Measurements from ENCODE around the gene SDHD. TPM values are rescaled to one million over a fixed set of nuclear protein-coding genes. Genes with fewer than 3 reads are reported as not detected.
"Not testable (repeated sequence)": the region's sequence is repeated elsewhere in the genome, so short reads cannot be mapped to it uniquely, and the experiment has no call there.

The SDHD gene
- polyA plus RNA-seq, 3 donors: 60.4 to 270 (median 270) TPM

GRCh38 chr11:112042961-112043304, 43.7 kb upstream of the SDHD start:
- Histone ChIP-seq H3K27ac (ENCODE audit: low read depth in 1 of 2, low read length in 2 of 2) (no peak overlapping the region), H2AFZ (ENCODE audit: insufficient read depth, low read depth, low read length, poor library complexity, severe bottlenecking) (no peak overlapping the region), H3K9ac (ENCODE audit: insufficient read depth, low read length, poor library complexity, severe bottlenecking) (no peak overlapping the region), H3K9me3 (replicated peaks in 1 of 2; ENCODE audit: control insufficient read depth in 1 of 2, insufficient read depth in 1 of 2, low read length in 2 of 2) (no peaks in the 10 kb centered on the region), H3K4me2 (replicated peaks; ENCODE audit: extremely low read depth, low read length, poor library complexity, severe bottlenecking) (no peak overlapping the region), H3K27me3 (ENCODE audit: control insufficient read depth in 2 of 2, insufficient read depth in 2 of 2, low read length in 2 of 2) (no peaks in the 10 kb centered on the region), H3K79me2 (ENCODE audit: insufficient read depth, low read length) (no peaks in the 10 kb centered on the region), H3K4me1 (ENCODE audit: control insufficient read depth in 1 of 2, insufficient read depth in 2 of 2, low read length in 2 of 2) (no peaks in the 10 kb centered on the region), H3K36me3 (replicated peaks in 1 of 2; ENCODE audit: control insufficient read depth in 1 of 2, insufficient read depth in 2 of 2, low read length in 2 of 2) (peaks cover 49 to 77% of the 10 kb centered on the region in 2 donors), H3K4me3 (replicated peaks in 1 of 3; ENCODE audit: low read depth in 2 of 3, low read length in 3 of 3) (no peak overlapping the region), H4K20me1 (ENCODE audit: insufficient read depth, low read length) (no peaks in the 10 kb centered on the region)
- Mint-ChIP-seq H3K27me3 (ENCODE audit: low read depth in 3 of 3) (no peaks in the 10 kb centered on the region), H3K4me1 (peaks cover under 1% of the 10 kb centered on the region), H3K36me3 (peaks cover 65 to 84% of the 10 kb centered on the region in 2 donors), H3K9me3 (no peaks in the 10 kb centered on the region), H3K4me3 (no peak overlapping the region), H3K27ac (no peak overlapping the region)
- WGBS (ENCODE audit: insufficient coverage): no CpG with 5 or more reads among the region's 2 CpGs
- no peak for DNase-seq
- intact Hi-C loops (cut with micrococcal nuclease): no loop called here
- TF ChIP-seq CTCF (IDR thresholded peaks at IDR 0.05): no peak

GRCh38 chr11:112044961-112045360, 41.7 kb upstream of the SDHD start:
- Mint-ChIP-seq H3K4me3 (no peak overlapping the region), H3K4me1 (peaks cover 14% of the 10 kb centered on the region), H3K27ac (no peak overlapping the region), H3K9me3 (no peaks in the 10 kb centered on the region), H3K36me3 (peaks cover 57 to 80% of the 10 kb centered on the region in 2 donors), H3K27me3 (ENCODE audit: low read depth in 3 of 3) (no peaks in the 10 kb centered on the region)
- Histone ChIP-seq H3K27me3 (ENCODE audit: control insufficient read depth in 2 of 2, insufficient read depth in 2 of 2, low read length in 2 of 2) (no peaks in the 10 kb centered on the region), H3K79me2 (ENCODE audit: insufficient read depth, low read length) (no peaks in the 10 kb centered on the region), H4K20me1 (ENCODE audit: insufficient read depth, low read length) (no peaks in the 10 kb centered on the region), H3K36me3 (replicated peaks in 1 of 2; ENCODE audit: control insufficient read depth in 1 of 2, insufficient read depth in 2 of 2, low read length in 2 of 2) (peaks cover 36 to 61% of the 10 kb centered on the region in 2 donors), H3K9me3 (replicated peaks in 1 of 2; ENCODE audit: control insufficient read depth in 1 of 2, insufficient read depth in 1 of 2, low read length in 2 of 2) (no peaks in the 10 kb centered on the region), H3K27ac (ENCODE audit: low read depth in 1 of 2, low read length in 2 of 2) (no peak overlapping the region), H3K9ac (ENCODE audit: insufficient read depth, low read length, poor library complexity, severe bottlenecking) (no peak overlapping the region), H3K4me3 (replicated peaks in 1 of 3; ENCODE audit: low read depth in 2 of 3, low read length in 3 of 3) (no peak overlapping the region), H3K4me2 (replicated peaks; ENCODE audit: extremely low read depth, low read length, poor library complexity, severe bottlenecking) (no peak overlapping the region), H3K4me1 (ENCODE audit: control insufficient read depth in 1 of 2, insufficient read depth in 2 of 2, low read length in 2 of 2) (peaks cover 7 to 9% of the 10 kb centered on the region in 2 donors), H2AFZ (ENCODE audit: insufficient read depth, low read depth, low read length, poor library complexity, severe bottlenecking) (no peak overlapping the region)
- DNase-seq: no peak
- 100% methylated on average over 2 of the region's 4 CpGs for WGBS (ENCODE audit: insufficient coverage)
- intact Hi-C loops (cut with micrococcal nuclease): no loop called here
- no peak for TF ChIP-seq CTCF (IDR thresholded peaks at IDR 0.05)

- Mint-ChIP-seq H3K36me3 (peaks cover 59 to 77% of the 10 kb centered on the region in 2 donors), H3K27ac (peak overlapping the region in 1 of 7 donors; percentile 6), H3K4me1 (peaks cover 22% of the 10 kb centered on the region)
- Histone ChIP-seq H3K36me3 (replicated peaks in 1 of 2; ENCODE audit: control insufficient read depth in 1 of 2, insufficient read depth in 2 of 2, low read length in 2 of 2) (peaks cover 33 to 59% of the 10 kb centered on the region in 2 donors), H3K4me1 (ENCODE audit: control insufficient read depth in 1 of 2, insufficient read depth in 2 of 2, low read length in 2 of 2) (peaks cover 9 to 12% of the 10 kb centered on the region in 2 donors)
- intact Hi-C loops (cut with micrococcal nuclease); H3K79me2 ChIP-seq (ENCODE audit: insufficient read depth, low read length); H4K20me1 ChIP-seq (ENCODE audit: insufficient read depth, low read length); H3K27me3 ChIP-seq (ENCODE audit: control insufficient read depth in 2 of 2, insufficient read depth in 2 of 2, low read length in 2 of 2); H2AFZ ChIP-seq (ENCODE audit: insufficient read depth, low read depth, low read length, poor library complexity, severe bottlenecking); H3K9ac ChIP-seq (ENCODE audit: insufficient read depth, low read length, poor library complexity, severe bottlenecking); H3K4me2 ChIP-seq (replicated peaks; ENCODE audit: extremely low read depth, low read length, poor library complexity, severe bottlenecking); H3K4me3 Mint-ChIP-seq; H3K9me3 Mint-ChIP-seq; H3K9me3 ChIP-seq (replicated peaks in 1 of 2; ENCODE audit: control insufficient read depth in 1 of 2, insufficient read depth in 1 of 2, low read length in 2 of 2); H3K27ac ChIP-seq (ENCODE audit: low read depth in 1 of 2, low read length in 2 of 2); H3K4me3 ChIP-seq (replicated peaks in 1 of 3; ENCODE audit: low read depth in 2 of 3, low read length in 3 of 3); DNase-seq; H3K27me3 Mint-ChIP-seq (ENCODE audit: low read depth in 3 of 3): not testable (repeated sequence)
- no CpG with 5 or more reads among the region's 2 CpGs for WGBS (ENCODE audit: insufficient coverage)
Observed at GRCh38 chr11:112046647-112047046, 40.0 kb upstream of the SDHD start.
